NCI-H2196 (cell line): Measurements from ENCODE around the gene MAJIN.

Source experiments
- DNase-seq: peaks from one replicate; lab custom pipeline; 2025; ENCODE audit not compliant: unreplicated experiment; lab: John Stamatoyannopoulos, UW

MAJIN gene

DNA sequence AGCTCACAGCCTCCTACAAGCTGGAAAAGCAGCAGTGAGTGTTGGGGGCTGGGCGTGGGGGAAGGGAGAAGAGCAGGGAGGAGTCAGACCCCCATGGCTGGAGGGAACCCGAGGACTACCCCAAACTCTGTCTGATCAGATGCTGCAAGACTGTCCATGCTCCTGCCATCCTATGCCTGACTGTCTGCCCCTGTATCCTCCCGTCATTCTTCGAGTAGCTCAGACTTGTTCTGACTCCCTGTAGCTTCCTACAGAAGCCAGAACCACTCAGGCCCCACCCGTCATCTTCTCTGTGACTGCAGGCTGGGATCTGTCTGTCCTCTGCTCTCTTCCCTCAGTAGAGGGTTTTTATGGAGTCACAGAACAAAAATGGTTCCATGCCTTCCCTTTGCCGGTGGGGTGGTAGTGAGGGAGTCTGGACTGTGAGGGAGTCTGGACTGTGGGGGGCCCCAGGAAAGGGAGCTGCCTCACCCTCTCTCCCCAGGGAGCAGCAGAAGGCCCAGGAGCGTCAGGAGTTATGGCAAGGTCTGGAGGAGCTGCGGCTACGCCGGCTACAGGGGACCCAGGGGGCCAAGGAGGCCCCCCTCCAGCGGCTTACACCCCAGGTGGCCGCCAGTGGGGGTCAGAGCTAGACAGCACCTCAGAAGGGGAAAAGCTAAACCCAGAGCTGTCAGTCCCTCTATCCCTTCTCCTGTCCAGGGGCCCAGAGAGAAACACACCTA, 38.5 kb downstream of the MAJIN start:
- DNase-seq, result no peak

DNA sequence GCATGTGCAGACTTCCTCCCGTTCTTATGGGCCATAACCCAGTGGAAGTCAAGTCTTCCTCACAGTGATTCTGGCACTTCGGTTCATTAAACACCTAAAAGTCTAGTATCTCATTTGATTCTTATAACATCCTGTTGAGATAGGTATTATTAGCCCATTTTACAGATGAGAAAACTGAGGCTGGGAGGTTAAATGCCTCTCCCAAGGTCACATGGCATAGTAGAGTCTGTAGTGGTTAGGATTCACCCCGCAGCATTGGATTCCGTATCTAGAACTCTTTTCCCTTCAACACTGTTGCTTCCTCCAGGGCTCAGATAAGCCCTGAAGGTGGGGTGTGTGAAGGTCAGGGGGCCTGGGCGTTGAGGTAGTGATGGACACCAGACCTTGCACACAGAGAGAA, 39.6 kb downstream of the MAJIN start:
- DNase-seq, result no peak

DNA sequence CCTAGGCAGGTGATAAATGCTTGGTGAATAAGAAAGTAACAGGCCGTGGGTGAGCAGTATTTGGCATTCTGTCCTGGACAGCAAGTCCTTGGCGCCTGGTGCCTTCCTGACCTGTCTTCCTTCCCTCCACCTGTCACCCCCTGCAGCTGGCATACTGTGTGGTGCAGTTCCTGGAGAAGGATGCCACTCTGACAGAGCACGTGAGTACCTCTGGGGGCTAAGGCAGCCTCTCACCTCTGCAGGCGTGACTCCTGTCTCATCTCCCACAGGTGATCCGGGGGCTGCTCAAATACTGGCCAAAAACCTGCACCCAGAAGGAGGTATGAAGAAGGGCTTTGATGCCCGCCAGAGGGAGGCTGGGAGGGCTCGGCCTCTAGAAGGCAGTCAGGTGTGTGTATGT, 40.6 kb downstream of the MAJIN start:
- DNase-seq, result no peak

- no peak for DNase-seq
Observed at GRCh38 chr11:64930340-64930739, 41.6 kb downstream of the MAJIN start.

- DNase-seq, result no peak
Observed at GRCh38 chr11:64929625-64930024, 42.3 kb downstream of the MAJIN start.

- DNase-seq, result no peak
Observed at GRCh38 chr11:64928957-64929356, 43.0 kb downstream of the MAJIN start.

DNA sequence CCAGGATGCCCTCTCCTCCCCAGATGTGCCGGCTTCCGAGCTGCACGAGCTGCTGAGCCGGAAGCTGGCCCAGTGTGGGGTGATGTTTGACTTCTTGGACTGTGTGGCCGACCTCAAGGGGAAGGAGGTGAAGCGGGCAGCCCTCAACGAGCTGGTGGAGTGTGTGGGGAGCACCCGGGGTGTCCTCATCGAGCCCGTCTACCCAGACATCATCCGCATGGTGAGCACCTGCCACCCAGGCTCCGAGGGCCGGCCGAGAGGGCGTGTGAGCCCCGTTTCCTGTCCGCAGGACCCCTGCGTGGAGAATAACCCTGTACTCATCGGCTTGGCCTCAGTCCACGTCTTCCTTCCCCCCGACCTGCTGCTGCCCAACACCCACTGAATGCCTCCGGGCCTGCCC, 45.2 kb downstream of the MAJIN start:
- DNase-seq, result no peak

GRCh38 chr11:64925536-64926436, 46.1 kb downstream of the MAJIN start:
- DNase-seq, result no peak

- no peak for DNase-seq
Observed at GRCh38 chr11:64924910-64925284, 47.0 kb downstream of the MAJIN start.

- peak; percentile 86 for DNase-seq
Observed at GRCh38 chr11:64923944-64924909, 47.7 kb downstream of the MAJIN start, which contains the start of gene PPP2R5B. Gene PPP2R5B, plus strand, starts transcription at chr11:64924689. Its CDS starts 1,046 bp downstream, at chr11:64925735.

- DNase-seq, result no peak
Observed at GRCh38 chr11:64923151-64923661, 48.7 kb downstream of the MAJIN start.

DNA sequence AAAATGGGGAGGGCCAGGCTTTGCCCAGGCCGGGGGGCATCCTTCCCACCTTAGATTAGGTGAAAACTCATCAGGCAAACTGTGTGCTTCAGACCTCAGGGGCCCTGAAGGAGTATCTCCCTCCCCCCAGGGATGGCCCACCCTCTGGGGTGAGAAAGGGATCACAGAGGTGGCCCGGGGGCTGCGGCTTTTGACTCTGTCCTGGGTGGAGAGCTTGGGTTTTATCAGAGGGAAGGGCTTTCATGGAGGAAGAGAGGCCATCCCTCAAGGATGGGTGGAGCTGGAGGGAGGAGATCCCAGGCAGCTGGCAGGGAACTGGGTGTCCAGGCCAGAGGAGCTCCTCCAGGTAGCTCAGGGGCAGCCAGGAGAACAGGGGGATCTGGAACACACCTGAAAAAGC, 50.5 kb downstream of the MAJIN start:
- DNase-seq, result no peak

DNA sequence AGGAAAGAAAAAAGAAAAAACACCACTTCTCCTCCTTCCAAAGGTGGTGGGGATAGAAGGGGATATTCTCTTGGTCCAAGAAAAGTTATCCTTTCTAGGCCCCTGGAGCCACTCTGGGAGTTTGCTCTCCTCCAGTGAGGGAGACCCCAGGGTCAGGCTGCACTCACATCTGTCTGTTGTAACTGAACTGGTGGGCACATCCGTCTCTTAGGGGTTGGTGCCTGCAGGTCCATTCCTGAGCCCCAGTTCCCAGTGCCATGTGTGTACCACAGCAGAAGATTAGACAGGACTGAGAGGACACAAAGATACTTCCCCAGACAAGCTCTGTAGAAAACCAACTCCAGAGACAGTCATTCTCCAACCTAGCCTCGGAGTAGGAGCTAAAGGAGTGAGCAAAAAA, 51.8 kb downstream of the MAJIN start:
- no peak for DNase-seq

DNA sequence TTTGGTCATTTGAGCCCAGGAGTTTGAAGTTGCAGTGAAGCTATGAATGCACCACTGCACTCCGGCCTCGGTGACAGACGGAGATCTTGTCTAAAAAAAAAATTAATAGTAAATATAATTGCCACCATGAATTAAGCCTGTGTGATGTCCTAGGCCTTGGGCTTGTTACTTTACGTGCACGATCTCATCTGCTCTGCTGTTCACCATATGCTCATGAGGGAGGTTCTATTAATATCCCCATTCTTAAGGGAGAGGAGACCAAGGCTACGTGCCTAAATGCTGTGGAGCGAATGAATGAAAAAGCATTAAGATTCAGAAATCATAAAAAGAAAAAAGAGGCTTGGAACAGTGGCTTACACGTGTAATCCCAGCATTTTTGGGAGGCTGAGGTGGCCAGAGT, 52.3 kb downstream of the MAJIN start:
- no peak for DNase-seq

DNA sequence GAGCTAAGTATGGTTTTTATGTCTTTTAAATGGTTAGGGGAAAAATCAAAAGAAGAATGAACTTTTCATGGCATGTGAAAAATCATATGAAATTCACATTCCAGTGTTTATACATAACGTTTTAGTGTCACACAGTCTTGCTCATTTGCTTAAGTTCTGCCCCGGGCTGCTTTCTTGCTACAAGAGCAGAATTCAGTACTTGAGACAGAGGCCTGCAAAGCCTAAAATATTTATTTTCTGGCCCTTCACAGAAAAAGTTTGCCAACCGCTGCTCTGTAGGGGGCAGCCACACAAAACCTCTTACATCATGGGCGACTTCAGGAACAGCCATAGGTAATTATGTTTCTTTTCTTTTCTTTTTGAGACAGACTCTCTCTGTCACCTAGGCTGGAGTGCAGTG, 53.9 kb downstream of the MAJIN start:
- DNase-seq, result peak; percentile 7

DNA sequence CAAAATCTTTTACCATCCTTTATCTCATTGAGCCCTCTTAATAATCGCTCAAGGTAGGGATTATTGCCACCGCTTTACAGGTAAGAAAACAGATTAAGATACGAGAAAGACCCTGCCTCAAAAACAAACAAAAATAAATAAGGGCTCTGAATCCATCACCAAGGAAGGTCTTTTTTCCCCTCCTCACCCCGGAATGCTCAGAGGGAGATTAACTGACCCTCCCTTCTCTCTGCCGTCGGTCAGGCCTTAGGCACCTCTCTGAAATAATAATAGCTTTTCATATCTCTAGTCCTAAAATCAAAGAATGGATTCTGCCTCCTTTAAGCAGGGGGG, 54.3 kb downstream of the MAJIN start:
- DNase-seq, result no peak

- DNase-seq, result peak; percentile 99
Observed at GRCh38 chr11:64916775-64917662, 54.9 kb downstream of the MAJIN start, which contains the start of gene ATG2A. Gene ATG2A, minus strand, starts transcription at chr11:64917209. Its CDS starts 74 bp downstream, at chr11:64917135.

- peak; percentile 69 for DNase-seq
Observed at GRCh38 chr11:64916040-64916774, 55.7 kb downstream of the MAJIN start.

DNA sequence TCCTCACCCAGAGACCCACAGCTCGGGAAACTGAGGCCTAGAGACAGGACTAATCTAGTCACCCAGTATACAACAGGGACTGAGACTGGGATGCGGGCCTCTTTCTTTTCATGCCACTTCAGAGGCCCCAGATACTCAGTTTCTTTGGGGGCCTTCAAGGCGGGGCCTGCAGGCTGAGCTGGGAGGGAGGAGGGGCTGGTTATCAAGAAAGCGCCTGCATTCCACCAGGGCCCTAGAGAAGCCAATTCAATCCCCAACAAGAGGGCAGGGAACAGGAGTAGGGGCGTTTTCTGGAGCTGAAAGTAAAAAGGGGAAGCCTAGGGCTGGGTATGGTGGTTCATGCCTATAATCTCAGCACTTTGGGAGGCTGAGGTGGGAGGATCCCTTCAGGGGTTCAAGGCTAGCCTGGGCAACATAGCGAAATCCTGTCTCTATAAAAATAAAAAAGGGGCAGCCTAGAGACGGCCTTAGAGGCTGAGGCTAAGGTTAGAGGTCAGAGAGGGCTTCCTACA, 56.5 kb downstream of the MAJIN start:
- DNase-seq, result no peak
